ENCODE measurements around the gene ALG9. TPM values are rescaled to one million over a fixed set of nuclear protein-coding genes. Genes with fewer than 3 reads are reported as not detected.

The ALG9 gene
- total and polyA plus RNA-seq, 10 of the 15 experiments (the other 5 are each of a cell fraction or from before 2014, with no cell fraction given): 10.8 to 41.6 (median 25.5) TPM

DNA sequence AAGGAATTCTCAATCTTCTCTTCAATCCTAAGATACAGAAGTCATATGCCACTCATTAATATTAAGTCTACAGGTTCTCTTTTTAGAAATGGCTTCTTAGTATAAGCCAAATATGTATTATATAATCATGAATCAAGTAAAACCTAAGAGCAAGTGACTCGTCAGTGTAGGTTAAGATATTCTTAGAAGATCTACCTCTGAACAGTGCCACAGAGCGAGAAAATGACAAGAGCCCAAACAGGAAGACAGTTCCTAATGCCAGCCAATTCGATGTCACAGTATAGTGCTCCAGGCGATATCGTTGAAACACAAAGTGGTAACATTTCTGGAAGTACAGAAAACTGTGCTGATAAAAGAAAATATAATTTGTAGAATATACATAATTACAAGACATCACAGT is 33.3 kb downstream of the ALG9 start:
- no TSS peak for BruUV-seq (replicated peaks)
- H3K36me3 ChIP-seq (ENCODE audit: control insufficient read depth in 2 of 2, insufficient read depth in 2 of 2, low read length in 1 of 2): peaks cover 0 to 24% of the 10 kb centered on the region in 2 experiments; a peak in 3 of 4 replicates
- H2AFZ ChIP-seq (ENCODE audit: control insufficient read depth, low read depth, low read length): no peak overlapping the region
- no peaks in the 10 kb centered on the region for H3K79me2 ChIP-seq (ENCODE audit: control insufficient read depth, insufficient read depth, low read length)
- DNase-seq (ENCODE audit: low read depth, low spot score) (no peak), ATAC-seq (no peak), FAIRE-seq (no peak)
- ChIA-PET CTCF (interaction anchor here (0.8 to 9.2 kb wide), 3 partner anchors 61 to 250 kb away, joined by 3 to 88 read pairs (median 6); no protein-coding TSS in a partner anchor), POLR2A (interaction anchor here (0.7 to 1.2 kb wide), 2 partner anchors 9 to 70 kb away, joined by 3 to 5 read pairs; no protein-coding TSS in a partner anchor), RAD21 (ENCODE audit: unreplicated experiment) (interaction anchor here (0.8 to 5.0 kb wide), 4 partner anchors 61 to 252 kb away, joined by 3 to 38 read pairs (median 3); no protein-coding TSS in a partner anchor), SMC1A (ENCODE audit: uncharacterized antibody, unreplicated experiment) (interaction anchor here (1.6 to 1.9 kb wide), 3 partner anchors 8 to 251 kb away, joined by 4 read pairs; no protein-coding TSS in a partner anchor)
- no peaks in the 10 kb centered on the region for H3K27me3 ChIP-seq (replicated peaks in 1 of 2; ENCODE audit: control insufficient read depth in 2 of 2, insufficient read depth in 2 of 2, low read length in 1 of 2)
- in situ Hi-C loops (cut with MboI): no loop called here
- H3K4me3 ChIP-seq: no peak overlapping the region
- no peak for TF ChIP-seq ZNF217 (IDR thresholded peaks at IDR 0.05)
- no peaks in the 10 kb centered on the region for H3K9me3 ChIP-seq (replicated peaks; ENCODE audit: control insufficient read depth, insufficient read depth, low read length)
- peaks cover 6% of the 10 kb centered on the region; the same call in 1 of the 2 replicates for H3K4me1 ChIP-seq (ENCODE audit: control insufficient read depth, insufficient read depth, low read length)
- WGBS (ENCODE audit: insufficient coverage, insufficient replicate concordance, low lambda C conversion rate, missing lambda C conversion rate): over 99% methylated on average over 5 of the region's 5 CpGs
- H3K27ac ChIP-seq (ENCODE audit: control insufficient read depth, insufficient read depth): no peak overlapping the region
- intact Hi-C loops (cut with micrococcal nuclease; ENCODE audit: unreplicated experiment): no loop called here
- H3K4me2 ChIP-seq (ENCODE audit: control insufficient read depth, insufficient read depth): no peak overlapping the region
- H4K20me1 ChIP-seq (ENCODE audit: control insufficient read depth, insufficient read depth): no peaks in the 10 kb centered on the region
- H3K9ac ChIP-seq (ENCODE audit: control insufficient read depth, insufficient read depth, low read length): no peak overlapping the region

DNA sequence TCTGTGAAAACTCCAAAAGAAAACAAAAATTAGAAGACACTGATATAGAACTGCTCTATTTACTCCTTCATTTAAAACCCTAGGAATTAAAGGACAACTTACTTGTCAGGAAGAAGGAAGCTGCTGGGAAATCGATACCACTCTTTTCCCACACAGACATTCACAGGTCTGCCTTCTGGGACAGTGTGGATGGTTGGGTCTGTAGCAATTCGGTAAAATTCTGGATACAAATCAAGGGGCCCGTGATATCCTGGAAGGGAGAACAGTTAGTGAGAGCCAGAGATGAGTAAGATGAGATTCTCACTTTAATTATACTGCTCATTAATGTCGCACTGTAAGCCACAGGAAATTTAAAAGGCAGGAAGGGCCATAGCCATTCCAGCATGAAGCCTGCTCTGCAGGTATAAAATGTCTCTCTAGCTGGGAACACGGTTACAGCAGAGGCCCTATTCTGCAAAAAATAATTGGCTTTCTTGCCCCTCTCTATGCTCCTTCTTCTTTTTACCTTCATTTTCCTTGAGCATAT is 34.0 kb downstream of the ALG9 start:
- ChIA-PET RAD21 (ENCODE audit: unreplicated experiment) (interaction anchor here (1.6 to 5.0 kb wide), 2 partner anchors 34 to 60 kb away, joined by 5 to 38 read pairs; partner anchors contain the start of gene ALG9), POLR2A (interaction anchor here (0.5 kb wide), 1 partner anchor 110 kb away, joined by 3 read pairs; no protein-coding TSS in a partner anchor), SMC1A (ENCODE audit: uncharacterized antibody, unreplicated experiment) (interaction anchor here (1.3 to 1.9 kb wide), 3 partner anchors 8 to 251 kb away, joined by 4 to 5 read pairs (median 4); no protein-coding TSS in a partner anchor), CTCF (interaction anchor here (0.6 to 1.6 kb wide), 6 partner anchors 41 to 226 kb away, joined by 3 to 6 read pairs (median 4); no protein-coding TSS in a partner anchor)
- no peak for DNase-seq (ENCODE audit: low read depth, low spot score)
- H2AFZ ChIP-seq (ENCODE audit: control insufficient read depth, low read depth, low read length): no peak overlapping the region
- no peaks in the 10 kb centered on the region for H3K9me3 ChIP-seq (replicated peaks; ENCODE audit: control insufficient read depth, insufficient read depth, low read length)
- no peaks in the 10 kb centered on the region for H4K20me1 ChIP-seq (ENCODE audit: control insufficient read depth, insufficient read depth)
- FAIRE-seq: no peak
- no peak overlapping the region for H3K27ac ChIP-seq (ENCODE audit: control insufficient read depth, insufficient read depth)
- intact Hi-C loops (cut with micrococcal nuclease; ENCODE audit: unreplicated experiment): no loop called here
- TF ChIP-seq BCL11A (IDR thresholded peaks at IDR 0.05; ENCODE audit: low read depth, low read length) (peak; percentile 51; the same call in 1 of the 2 replicates), IKZF2 (IDR thresholded peaks at IDR 0.05) (no peak; a peak in 2 of 4 replicates), MTA2 (IDR thresholded peaks at IDR 0.05; ENCODE audit: low read depth) (peak; percentile 84)
- no peak overlapping the region for H3K4me2 ChIP-seq (ENCODE audit: control insufficient read depth, insufficient read depth)
- ATAC-seq: peak; percentile 39
- in situ Hi-C loops (cut with MboI): no loop called here
- no peak overlapping the region for H3K4me3 ChIP-seq
- no TSS peak for BruUV-seq (replicated peaks)
- H3K4me1 ChIP-seq (ENCODE audit: control insufficient read depth, insufficient read depth, low read length): peaks cover 6% of the 10 kb centered on the region; the same call in 1 of the 2 replicates
- no peaks in the 10 kb centered on the region for H3K79me2 ChIP-seq (ENCODE audit: control insufficient read depth, insufficient read depth, low read length)
- WGBS (ENCODE audit: insufficient coverage, insufficient replicate concordance, low lambda C conversion rate, missing lambda C conversion rate): 69% methylated on average over 5 of the region's 5 CpGs
- H3K36me3 ChIP-seq (ENCODE audit: control insufficient read depth in 2 of 2, insufficient read depth in 2 of 2, low read length in 1 of 2): peaks cover 0 to 24% of the 10 kb centered on the region in 2 experiments; a peak in 3 of 4 replicates
- H3K27me3 ChIP-seq (replicated peaks in 1 of 2; ENCODE audit: control insufficient read depth in 2 of 2, insufficient read depth in 2 of 2, low read length in 1 of 2): no peaks in the 10 kb centered on the region
- H3K9ac ChIP-seq (ENCODE audit: control insufficient read depth, insufficient read depth, low read length): no peak overlapping the region

Measured in GM12878 (cell line).